ENCODE data around the gene CAMSAP1. TPM values are rescaled to one million over a fixed set of nuclear protein-coding genes. Genes with fewer than 3 reads are reported as not detected.

CAMSAP1 gene
- total RNA-seq, 1 donor from 2014 or later = 62.4 TPM

- Mint-ChIP-seq H3K9me3 (no peaks in the 10 kb centered on the region), H3K4me3 (no peak overlapping the region), H3K36me3 (peaks cover 75% of the 10 kb centered on the region), H3K4me1 (no peaks in the 10 kb centered on the region), H3K27ac (no peak overlapping the region), H3K27me3 (ENCODE audit: low read depth) (no peaks in the 10 kb centered on the region)
- no peak for DNase-seq (ENCODE audit: low spot score in 2 of 2, unreplicated experiment in 2 of 2)
- no peak for TF ChIP-seq CTCF (IDR thresholded peaks at IDR 0.05; ENCODE audit: unreplicated experiment)
Observed at GRCh38 chr9:135814421-135815095, 92.8 kb downstream of the CAMSAP1 start.

GRCh38 chr9:135813671-135814290 is 93.6 kb downstream of the CAMSAP1 start:
- Mint-ChIP-seq H3K4me1 (no peaks in the 10 kb centered on the region), H3K4me3 (no peak overlapping the region), H3K9me3 (no peaks in the 10 kb centered on the region), H3K27me3 (ENCODE audit: low read depth) (no peaks in the 10 kb centered on the region), H3K36me3 (peaks cover 72% of the 10 kb centered on the region), H3K27ac (no peak overlapping the region)
- no peak for TF ChIP-seq CTCF (IDR thresholded peaks at IDR 0.05; ENCODE audit: unreplicated experiment)
- no peak for DNase-seq (ENCODE audit: low spot score in 2 of 2, unreplicated experiment in 2 of 2)

- Mint-ChIP-seq H3K4me3 (no peak overlapping the region), H3K27me3 (ENCODE audit: low read depth) (no peaks in the 10 kb centered on the region), H3K9me3 (no peaks in the 10 kb centered on the region), H3K4me1 (no peaks in the 10 kb centered on the region), H3K27ac (no peak overlapping the region), H3K36me3 (peaks cover 69% of the 10 kb centered on the region)
- TF ChIP-seq CTCF (IDR thresholded peaks at IDR 0.05; ENCODE audit: unreplicated experiment) = no peak
- DNase-seq (ENCODE audit: low spot score in 2 of 2, unreplicated experiment in 2 of 2) = no peak
Observed at GRCh38 chr9:135812961-135813360, 94.4 kb downstream of the CAMSAP1 start.

- H3K9me3 Mint-ChIP-seq = no peaks in the 10 kb centered on the region
- TF ChIP-seq CTCF (IDR thresholded peaks at IDR 0.05; ENCODE audit: unreplicated experiment) = no peak
- H3K27me3 Mint-ChIP-seq (ENCODE audit: low read depth) = no peaks in the 10 kb centered on the region
- no peaks in the 10 kb centered on the region for H3K4me1 Mint-ChIP-seq
- no peak overlapping the region for H3K4me3 Mint-ChIP-seq
- H3K36me3 Mint-ChIP-seq = peaks cover 66% of the 10 kb centered on the region
- H3K27ac Mint-ChIP-seq = no peak overlapping the region
- no peak for DNase-seq (ENCODE audit: low spot score in 2 of 2, unreplicated experiment in 2 of 2)
Observed at GRCh38 chr9:135811801-135812200, 95.5 kb downstream of the CAMSAP1 start.

GRCh38 chr9:135810806-135811575 is 96.4 kb downstream of the CAMSAP1 start:
- Mint-ChIP-seq H3K36me3 (peaks cover 60% of the 10 kb centered on the region), H3K9me3 (no peaks in the 10 kb centered on the region), H3K27ac (no peak overlapping the region), H3K4me3 (no peak overlapping the region), H3K4me1 (no peaks in the 10 kb centered on the region), H3K27me3 (ENCODE audit: low read depth) (no peaks in the 10 kb centered on the region)
- no peak for TF ChIP-seq CTCF (IDR thresholded peaks at IDR 0.05; ENCODE audit: unreplicated experiment)
- no peak for DNase-seq (ENCODE audit: low spot score in 2 of 2, unreplicated experiment in 2 of 2)
